SK-N-SH (cell line): ENCODE measurements around the gene MOBP. TPM values are rescaled to one million over a fixed set of nuclear protein-coding genes. Genes with fewer than 3 reads are reported as not detected.

Experiments
- CTCF ChIA-PET: fragments of 300-600, 350-600 bp; formaldehyde crosslinking; extraction: SDS; loops from one replicate; lab custom pipeline; 2021; lab: Yijun Ruan, JAX
- POLR2A ChIA-PET: fragments of 350-600 bp; sonication (Branson Sonifier 250); formaldehyde crosslinking; extraction: SDS; loops from one replicate; lab custom pipeline; 2020; ENCODE audit warnings: antibody characterized with exemption, inconsistent platforms; lab: Yijun Ruan, JAX
- DNase-seq: peaks from one replicate; pipeline ENCODE4 v3.0.0; 2012
- H2AFZ ChIP-seq: fragments of 200-600 bp; sonication (generic); 2 replicates; pipeline ENCODE4 v1.8.1; 2016; ENCODE audit warnings: antibody characterized with exemption, mild to moderate bottlenecking, low read depth
- H3F3A ChIP-seq: fragments of 200-600 bp; sonication (generic); replicated peaks from 2 replicates; pipeline ENCODE3; 2016; ENCODE audit warnings: antibody characterized with exemption, mild to moderate bottlenecking; ENCODE audit not compliant: insufficient read depth
- H3K27ac ChIP-seq, 2 experiments: fragments of 200-500 bp in 1 of 2; fragments of 200-600 bp in 1 of 2; sonication (Bioruptor generic) in 1 of 2; sonication (generic), shearing (Covaris generic) in 1 of 2; 2 replicates each; pipeline versions ENCODE4 v1.5.1 to v1.6.1; 2014 to 2016; ENCODE audit warnings: low read depth in 2 of 2, inconsistent platforms in 1 of 2, low read length in 1 of 2, mild to moderate bottlenecking in 1 of 2, mixed read lengths in 1 of 2
- H3K27me3 ChIP-seq: fragments of 200-600 bp; sonication (generic), shearing (Covaris generic); 2 replicates; pipeline ENCODE4 v1.6.1; 2016; ENCODE audit warnings: mixed run types; ENCODE audit not compliant: insufficient read depth
- H3K36me3 ChIP-seq, 2 experiments: fragments of 200-500 bp in 1 of 2; fragments of 200-600 bp in 1 of 2; sonication (Bioruptor generic) in 1 of 2; sonication (generic) in 1 of 2; replicated peaks in 1 of 2; 2 replicates each; pipeline versions ENCODE3 to v1.5.1; 2014 to 2016; ENCODE audit warnings: low read length in 1 of 2, mild to moderate bottlenecking in 1 of 2; ENCODE audit not compliant: insufficient read depth in 2 of 2, control insufficient read depth in 1 of 2
- H3K4me1 ChIP-seq, 2 experiments: fragments of 200-500 bp in 1 of 2; fragments of 200-600 bp in 1 of 2; sonication (Bioruptor generic) in 1 of 2; sonication (generic), shearing (Covaris generic) in 1 of 2; 2 replicates each; pipeline versions ENCODE4 v1.5.1 to v1.6.1; 2014 to 2016; ENCODE audit warnings: low read depth in 1 of 2, low read length in 1 of 2, mixed run types in 1 of 2; ENCODE audit not compliant: insufficient read depth in 2 of 2, control insufficient read depth in 1 of 2
- H3K4me2 ChIP-seq: fragments of 200-600 bp; sonication (generic), shearing (Covaris generic); 2 replicates; pipeline ENCODE4 v1.6.1; 2017; ENCODE audit warnings: mixed run types
- H3K4me3 ChIP-seq, 2 experiments: fragments of 200-500 bp in 1 of 2; fragments of 200-600 bp in 1 of 2; sonication (Bioruptor generic) in 1 of 2; sonication (generic), shearing (Covaris generic) in 1 of 2; 2 replicates each; pipeline versions ENCODE4 v1.5.1 to v1.8.1; 2014 to 2016; ENCODE audit warnings: low read depth in 2 of 2, inconsistent platforms in 1 of 2, low read length in 1 of 2, mild to moderate bottlenecking in 1 of 2, mixed read lengths in 1 of 2, moderate library complexity in 1 of 2
- H3K79me2 ChIP-seq: fragments of 200-600 bp; sonication (generic); 2 replicates; pipeline ENCODE4 v1.8.1; 2017; ENCODE audit warnings: mild to moderate bottlenecking; ENCODE audit not compliant: insufficient read depth
- H3K9ac ChIP-seq: fragments of 200-600 bp; sonication (generic); 2 replicates; pipeline ENCODE4 v1.6.1; 2017; ENCODE audit warnings: mixed run types
- H3K9me2 ChIP-seq: fragments of 200-600 bp; sonication (generic); 2 replicates; pipeline ENCODE4 v1.6.1; 2017; ENCODE audit warnings: mixed run types
- H3K9me3 ChIP-seq: fragments of 200-600 bp; sonication (generic); 2 replicates; pipeline ENCODE4 v1.6.1; 2017; ENCODE audit warnings: mixed run types, mild to moderate bottlenecking, moderate library complexity
- H4K20me1 ChIP-seq: fragments of 200-600 bp; sonication (generic); 2 replicates; pipeline ENCODE4 v1.6.1; 2017; ENCODE audit warnings: mild to moderate bottlenecking, mixed run types; ENCODE audit not compliant: insufficient read depth
- EP300 ChIP-seq, 2 experiments: IDR thresholded peaks; 2 replicates each; pipeline versions ENCODE4 v1.4.0 to v1.6.1; 2012; ENCODE audit warnings: borderline replicate concordance in 1 of 2, low read depth in 1 of 2, low read length in 1 of 2
- EZH2phosphoT487 ChIP-seq: fragments of 200-600 bp; sonication (generic); IDR thresholded peaks from 2 replicates; pipeline ENCODE4 v1.6.1; 2017; ENCODE audit warnings: low read depth, mixed run types, mild to moderate bottlenecking, antibody characterized with exemption, moderate library complexity, borderline replicate concordance
- FOSL2 ChIP-seq: IDR thresholded peaks from 2 replicates; pipeline ENCODE4 v1.4.0; 2012; ENCODE audit warnings: low read depth, mild to moderate bottlenecking, moderate library complexity, borderline replicate concordance
- FOXJ3 ChIP-seq: sonication (generic); formaldehyde crosslinking; IDR thresholded peaks from 2 replicates; pipeline ENCODE4 v1.5.1; 2020; ENCODE audit warnings: mild to moderate bottlenecking, missing genetic modification reagents
- GABPA ChIP-seq: IDR thresholded peaks from 2 replicates; pipeline ENCODE4 v1.4.0; 2012; ENCODE audit warnings: low read depth, mild to moderate bottlenecking
- GATA2 ChIP-seq: sonication (generic); formaldehyde crosslinking; IDR thresholded peaks from 2 replicates; pipeline ENCODE4 v1.5.0; 2020; ENCODE audit warnings: mild to moderate bottlenecking, missing genetic modification reagents
- IRF3 ChIP-seq: fragments of 150-350 bp; IDR thresholded peaks from 2 replicates; pipeline ENCODE4 v1.6.1; 2016; ENCODE audit warnings: mild to moderate bottlenecking, low read depth, low read length
- JUND ChIP-seq: IDR thresholded peaks from 2 replicates; pipeline ENCODE4 v1.4.0; 2012
- MEF2A ChIP-seq: IDR thresholded peaks from 2 replicates; pipeline ENCODE4 v1.4.0; 2012; ENCODE audit warnings: low read depth, borderline replicate concordance
- PBX3 ChIP-seq: IDR thresholded peaks from 2 replicates; pipeline ENCODE4; 2012
- POLR2AphosphoS5 ChIP-seq: IDR thresholded peaks from 2 replicates; pipeline ENCODE4 v1.6.1; 2012; ENCODE audit warnings: low read depth, low read length
- RAD21 ChIP-seq: IDR thresholded peaks from 2 replicates; pipeline ENCODE4 v1.6.1; 2012; ENCODE audit warnings: mild to moderate bottlenecking, low read length
- RFX5 ChIP-seq: IDR thresholded peaks from 2 replicates; pipeline ENCODE4 v1.6.1; 2012; ENCODE audit warnings: mild to moderate bottlenecking, improper control_type of control experiment, low read length
- SMC3 ChIP-seq: IDR thresholded peaks from 2 replicates; pipeline ENCODE4 v1.6.1; 2012; ENCODE audit warnings: low read depth, low read length, improper control_type of control experiment
- TAF1 ChIP-seq: IDR thresholded peaks from 2 replicates; pipeline ENCODE4 v1.6.1; 2012; ENCODE audit warnings: low read depth, mild to moderate bottlenecking, low read length, moderate library complexity, borderline replicate concordance
- USF1 ChIP-seq: IDR thresholded peaks from 2 replicates; pipeline ENCODE4 v1.4.0; 2012; ENCODE audit warnings: low read depth, borderline replicate concordance
- USF2 ChIP-seq: fragments of 150-350 bp; IDR thresholded peaks from 2 replicates; pipeline ENCODE4 v1.6.1; 2017; ENCODE audit warnings: antibody characterized with exemption, low read length, low read depth, borderline replicate concordance
- YY1 ChIP-seq: IDR thresholded peaks from 2 replicates; pipeline ENCODE4 v1.4.0; 2012; ENCODE audit warnings: low read depth, mild to moderate bottlenecking
- WGBS: methylation state at CpG from one replicate; pipeline ENCODE4 v1.1.6; 2017; ENCODE audit warnings: low lambda C conversion rate; 5-methylcytosine and 5-hydroxymethylcytosine counted together
- polyA plus RNA-seq, 3 experiments: library from polyadenylated mRNA; depleted of rRNA; stranded (reverse); fragments of >200 nt; gene quantifications; 2 replicates each; pipeline ENCODE4 v1.2.3, GENCODE V29; 2012

MOBP gene
- polyA plus RNA-seq, 1 of the 3 experiments (the other 2 are of a cell fraction), result not detected

- Histone ChIP-seq H3K4me2 (no peak overlapping the region), H3K27me3 (no peaks in the 10 kb centered on the region), H3K36me3 (no peaks in the 10 kb centered on the region), H3K27ac (no peak overlapping the region), H2AFZ (no peak overlapping the region), H3K9ac (no peak overlapping the region), H3K4me3 (no peak overlapping the region), H3K9me3 (no peaks in the 10 kb centered on the region), H4K20me1 (no peaks in the 10 kb centered on the region), H3K9me2 (no peaks in the 10 kb centered on the region), H3K79me2 (no peaks in the 10 kb centered on the region), H3K4me1 (peaks cover 0 to 2% of the 10 kb centered on the region in 2 experiments; a peak in 1 of 4 replicates), H3F3A (peaks cover 1% of the 10 kb centered on the region)
- no peak for DNase-seq
- TF ChIP-seq FOSL2, result no peak
- TF ChIP-seq IRF3, result no peak
- no peak for TF ChIP-seq GATA2
- TF ChIP-seq JUND, result no peak
- no peak for TF ChIP-seq POLR2AphosphoS5
- no peak for TF ChIP-seq USF1
- no peak for TF ChIP-seq EZH2phosphoT487
- TF ChIP-seq USF2, result no peak
- TF ChIP-seq RAD21, result no peak
- no peak for TF ChIP-seq SMC3
- no peak for TF ChIP-seq YY1
- no peak for TF ChIP-seq PBX3
- no peak for TF ChIP-seq GABPA
- TF ChIP-seq RFX5, result no peak
- no peak for TF ChIP-seq EP300 (IDR thresholded peaks at IDR 0.05; ENCODE audit: borderline replicate concordance in 1 of 2, low read depth in 1 of 2, low read length in 1 of 2)
- no peak for TF ChIP-seq MEF2A
- no peak for TF ChIP-seq TAF1
- TF ChIP-seq FOXJ3, result no peak
- POLR2A ChIA-PET, result no interaction called here
- CTCF ChIA-PET, result interaction anchor here (1.5 to 1.6 kb wide), 2 partner anchors 27 to 78 kb away, joined by 6 to 8 read pairs; no protein-coding TSS in a partner anchor
- 66% methylated on average over 2 of the region's 2 CpGs for WGBS
Observed at GRCh38 chr3:39420543-39420942, 46.9 kb upstream of the MOBP start.
